ENCODE results near the gene PPP1R1C. TPM values are rescaled to one million over a fixed set of nuclear protein-coding genes. Genes with fewer than 3 reads are reported as not detected.

PPP1R1C gene
- total RNA-seq, 1 donor, result 1.4 TPM

DNA sequence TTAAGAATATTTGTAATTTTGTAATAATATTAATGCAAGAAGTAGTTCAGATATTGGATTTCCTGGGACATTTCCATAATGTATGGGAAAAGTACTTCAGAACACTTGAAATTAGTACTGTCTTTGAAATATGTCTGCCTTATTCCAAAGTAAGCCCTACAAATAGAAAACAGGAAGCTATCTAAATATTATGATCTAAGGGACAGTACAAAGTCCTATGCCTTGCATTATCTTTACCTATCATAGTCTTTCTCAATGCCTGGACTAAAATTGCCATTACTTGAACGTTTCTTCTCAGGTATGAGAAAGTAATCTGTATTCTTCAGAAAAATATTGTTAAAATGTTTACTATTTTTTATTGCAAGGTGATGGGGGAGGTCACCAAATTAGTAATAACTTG, 113.0 kb downstream of the PPP1R1C start:
- no peak for DNase-seq (ENCODE audit: low read depth)
- TF ChIP-seq, protein P1, sequence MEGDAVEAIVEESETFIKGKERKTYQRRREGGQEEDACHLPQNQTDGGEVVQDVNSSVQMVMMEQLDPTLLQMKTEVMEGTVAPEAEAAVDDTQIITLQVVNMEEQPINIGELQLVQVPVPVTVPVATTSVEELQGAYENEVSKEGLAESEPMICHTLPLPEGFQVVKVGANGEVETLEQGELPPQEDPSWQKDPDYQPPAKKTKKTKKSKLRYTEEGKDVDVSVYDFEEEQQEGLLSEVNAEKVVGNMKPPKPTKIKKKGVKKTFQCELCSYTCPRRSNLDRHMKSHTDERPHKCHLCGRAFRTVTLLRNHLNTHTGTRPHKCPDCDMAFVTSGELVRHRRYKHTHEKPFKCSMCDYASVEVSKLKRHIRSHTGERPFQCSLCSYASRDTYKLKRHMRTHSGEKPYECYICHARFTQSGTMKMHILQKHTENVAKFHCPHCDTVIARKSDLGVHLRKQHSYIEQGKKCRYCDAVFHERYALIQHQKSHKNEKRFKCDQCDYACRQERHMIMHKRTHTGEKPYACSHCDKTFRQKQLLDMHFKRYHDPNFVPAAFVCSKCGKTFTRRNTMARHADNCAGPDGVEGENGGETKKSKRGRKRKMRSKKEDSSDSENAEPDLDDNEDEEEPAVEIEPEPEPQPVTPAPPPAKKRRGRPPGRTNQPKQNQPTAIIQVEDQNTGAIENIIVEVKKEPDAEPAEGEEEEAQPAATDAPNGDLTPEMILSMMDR (IDR thresholded peaks at IDR 0.05; ENCODE audit: insufficient read depth, low read length), result no peak
- no peak overlapping the region for H3K4me3 ChIP-seq (ENCODE audit: low read depth, low read length)

DNA sequence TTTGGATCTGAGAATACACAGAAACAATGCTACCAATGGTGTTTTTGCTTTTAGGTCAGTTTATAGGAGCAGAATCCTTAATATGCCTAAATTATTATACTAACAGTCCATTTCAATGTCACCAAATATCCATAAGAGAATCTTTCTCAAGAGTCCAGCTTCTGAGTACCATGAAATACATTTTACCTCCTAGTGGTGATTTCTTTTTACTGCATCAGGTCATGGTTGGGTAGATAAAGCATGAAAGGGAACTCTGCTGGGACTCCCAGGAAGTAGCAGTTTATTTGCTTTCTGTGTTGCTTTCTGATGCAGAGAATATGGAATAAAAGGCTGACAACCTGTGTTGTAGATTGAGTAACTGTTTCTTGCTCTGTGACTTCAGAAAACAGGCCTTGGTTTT, 115.6 kb downstream of the PPP1R1C start:
- TF ChIP-seq, protein P1 (IDR thresholded peaks at IDR 0.05; ENCODE audit: insufficient read depth, low read length), result peak; percentile 14
- no peak for DNase-seq (ENCODE audit: low read depth)
- H3K4me3 ChIP-seq (ENCODE audit: low read depth, low read length), result no peak overlapping the region

DNA sequence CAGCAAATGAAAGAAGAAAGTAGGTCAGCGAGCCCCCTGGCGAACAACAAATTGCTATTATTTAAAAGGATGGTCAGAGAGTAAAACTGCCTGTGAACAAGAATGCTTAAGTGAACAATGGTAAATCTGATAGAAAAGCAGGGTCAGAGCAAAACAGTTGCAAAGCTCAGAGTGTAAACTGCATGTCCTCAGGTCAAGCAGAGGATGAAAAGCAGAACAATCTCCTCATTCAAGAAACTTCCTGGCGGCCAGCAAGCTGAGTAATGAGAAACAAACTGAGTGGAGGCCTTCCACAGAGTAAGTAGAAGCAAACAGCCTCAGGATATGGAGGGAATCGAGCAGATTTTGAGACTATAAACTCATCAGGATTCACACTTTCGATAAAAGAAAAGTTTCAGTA, 117.9 kb downstream of the PPP1R1C start:
- TF ChIP-seq, protein P1 (IDR thresholded peaks at IDR 0.05; ENCODE audit: insufficient read depth, low read length), result no peak
- H3K4me3 ChIP-seq (ENCODE audit: low read depth, low read length), result no peak overlapping the region
- no peak for DNase-seq (ENCODE audit: low read depth)

DNA sequence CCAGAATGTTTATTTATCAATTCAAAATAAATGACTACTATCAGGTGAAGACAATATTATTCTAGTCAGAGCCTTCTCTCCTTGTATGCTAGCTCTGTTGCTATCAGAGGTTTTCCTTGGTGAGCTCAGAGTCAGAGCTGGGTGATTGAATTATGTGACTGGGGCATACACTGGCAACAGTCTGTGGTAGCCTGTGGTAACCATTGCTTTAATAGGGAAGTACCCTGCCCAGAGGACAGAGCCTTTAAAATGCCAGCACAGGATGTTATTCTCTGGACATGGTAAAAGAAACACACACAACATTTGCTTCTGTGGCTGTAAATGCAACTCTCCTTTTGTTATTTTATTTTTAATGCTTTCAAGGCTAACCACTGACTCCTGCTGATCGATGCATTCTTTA, 124.7 kb downstream of the PPP1R1C start:
- TF ChIP-seq, protein P1 (IDR thresholded peaks at IDR 0.05; ENCODE audit: insufficient read depth, low read length), result no peak
- no peak overlapping the region for H3K4me3 ChIP-seq (ENCODE audit: low read depth, low read length)
- DNase-seq (ENCODE audit: low read depth), result no peak

DNA sequence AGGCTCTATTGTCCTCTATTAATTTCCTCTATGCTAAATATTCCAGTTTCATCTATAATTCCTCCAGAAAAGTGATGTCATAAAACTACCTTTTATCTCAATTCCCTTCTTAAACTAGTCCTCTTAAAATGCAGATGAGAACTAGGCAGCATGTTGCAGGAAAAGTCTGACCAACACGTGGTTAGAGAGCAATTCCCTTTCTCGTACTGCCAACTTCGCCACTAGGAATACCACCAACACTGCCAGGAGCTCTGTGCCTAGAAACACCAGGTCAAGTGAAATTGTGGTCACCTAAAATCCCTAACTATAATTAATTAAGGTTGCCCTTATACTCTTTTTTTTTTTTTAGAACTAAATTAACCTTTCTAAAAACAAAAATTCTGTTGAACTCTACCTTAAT, 127.7 kb downstream of the PPP1R1C start:
- TF ChIP-seq, protein P1 (IDR thresholded peaks at IDR 0.05; ENCODE audit: insufficient read depth, low read length), result no peak
- H3K4me3 ChIP-seq (ENCODE audit: low read depth, low read length), result no peak overlapping the region
- no peak for DNase-seq (ENCODE audit: low read depth)

- no peak overlapping the region for H3K4me3 ChIP-seq (ENCODE audit: low read depth, low read length)
- TF ChIP-seq, protein P1 (IDR thresholded peaks at IDR 0.05; ENCODE audit: insufficient read depth, low read length), result no peak
- DNase-seq (ENCODE audit: low read depth), result no peak
Observed at GRCh38 chr2:182115258-182115657, 129.6 kb downstream of the PPP1R1C start.

GRCh38 chr2:182116774-182117173, 131.1 kb downstream of the PPP1R1C start:
- TF ChIP-seq, protein P1 (IDR thresholded peaks at IDR 0.05; ENCODE audit: insufficient read depth, low read length), result no peak
- H3K4me3 ChIP-seq (ENCODE audit: low read depth, low read length), result no peak overlapping the region
- DNase-seq (ENCODE audit: low read depth), result no peak

Measured in fibroblast of the aortic adventitia (primary cell).